NCI-H748 treated with DMSO at 0.1 percent for 48 hours (cell line): ENCODE results near the gene GRID1.

Source experiments
- DNase-seq: peaks from one replicate; lab custom pipeline; 2025; lab: John Stamatoyannopoulos, UW

GRID1 gene

GRCh38 chr10:86354761-86355540, 11.6 kb downstream of the GRID1 start:
- no peak for DNase-seq

GRCh38 chr10:86353506-86354485, 12.8 kb downstream of the GRID1 start:
- DNase-seq = no peak

- DNase-seq = no peak
These were observed 15.7 kb downstream of the GRID1 start for GRCh38 chr10:86350897-86351296.

DNA sequence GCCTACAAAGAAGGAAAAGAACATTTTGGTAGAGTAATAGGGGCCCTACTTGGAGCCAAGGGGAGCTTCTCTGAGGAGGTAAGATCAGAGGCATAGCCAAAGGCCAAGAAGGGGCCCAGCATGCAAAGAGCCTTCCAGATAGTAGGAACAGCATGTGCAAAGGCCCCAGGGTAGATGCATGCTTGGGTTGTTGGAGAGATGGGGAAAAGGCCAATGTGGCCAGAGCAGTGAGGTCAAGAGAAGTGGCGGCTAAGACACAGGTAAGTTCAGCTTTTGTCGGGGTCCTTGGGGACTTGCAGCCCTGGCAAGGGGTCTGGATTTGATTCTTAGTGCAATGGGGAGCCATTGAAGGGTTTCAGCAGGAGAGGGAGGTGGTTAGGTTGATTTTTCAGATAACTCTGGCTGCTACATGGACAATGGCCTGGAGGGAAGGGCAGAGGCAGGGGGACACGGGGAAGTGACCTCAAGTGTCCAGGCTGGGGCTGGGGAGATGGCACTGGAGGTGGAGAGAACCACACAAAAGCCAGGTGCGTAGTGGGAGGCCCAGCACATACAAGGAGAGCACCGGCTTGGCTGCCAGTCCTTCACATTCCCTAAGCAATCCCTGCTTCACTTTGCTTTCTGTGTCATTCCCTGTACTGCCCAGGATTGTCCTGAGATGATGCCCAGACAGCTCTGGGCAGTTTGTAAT, 16.5 kb downstream of the GRID1 start:
- DNase-seq = no peak

DNA sequence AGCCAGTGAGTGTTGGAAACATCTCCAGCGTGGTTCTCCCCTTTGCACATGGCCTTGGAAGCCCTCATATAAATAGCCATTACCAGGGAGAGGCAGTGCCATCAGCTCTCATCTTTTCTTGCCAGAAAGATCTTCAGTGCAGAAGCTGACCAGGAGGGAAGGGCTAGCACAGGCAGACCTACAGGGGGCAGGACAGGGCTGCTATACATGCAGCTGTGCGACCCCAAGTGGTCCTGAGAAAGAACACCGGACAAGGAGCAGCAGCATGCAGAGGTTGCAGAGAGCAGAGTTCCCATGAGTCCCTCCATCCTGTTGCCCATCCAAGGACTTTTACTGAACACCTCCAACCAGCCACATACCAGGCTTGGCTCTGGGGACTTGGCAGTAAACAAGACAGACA, 17.1 kb downstream of the GRID1 start:
- peak; percentile 39 for DNase-seq

- DNase-seq = no peak
These were observed 18.0 kb downstream of the GRID1 start for GRCh38 chr10:86348321-86349210.

GRCh38 chr10:86347856-86348255, 18.7 kb downstream of the GRID1 start:
- no peak for DNase-seq

DNA sequence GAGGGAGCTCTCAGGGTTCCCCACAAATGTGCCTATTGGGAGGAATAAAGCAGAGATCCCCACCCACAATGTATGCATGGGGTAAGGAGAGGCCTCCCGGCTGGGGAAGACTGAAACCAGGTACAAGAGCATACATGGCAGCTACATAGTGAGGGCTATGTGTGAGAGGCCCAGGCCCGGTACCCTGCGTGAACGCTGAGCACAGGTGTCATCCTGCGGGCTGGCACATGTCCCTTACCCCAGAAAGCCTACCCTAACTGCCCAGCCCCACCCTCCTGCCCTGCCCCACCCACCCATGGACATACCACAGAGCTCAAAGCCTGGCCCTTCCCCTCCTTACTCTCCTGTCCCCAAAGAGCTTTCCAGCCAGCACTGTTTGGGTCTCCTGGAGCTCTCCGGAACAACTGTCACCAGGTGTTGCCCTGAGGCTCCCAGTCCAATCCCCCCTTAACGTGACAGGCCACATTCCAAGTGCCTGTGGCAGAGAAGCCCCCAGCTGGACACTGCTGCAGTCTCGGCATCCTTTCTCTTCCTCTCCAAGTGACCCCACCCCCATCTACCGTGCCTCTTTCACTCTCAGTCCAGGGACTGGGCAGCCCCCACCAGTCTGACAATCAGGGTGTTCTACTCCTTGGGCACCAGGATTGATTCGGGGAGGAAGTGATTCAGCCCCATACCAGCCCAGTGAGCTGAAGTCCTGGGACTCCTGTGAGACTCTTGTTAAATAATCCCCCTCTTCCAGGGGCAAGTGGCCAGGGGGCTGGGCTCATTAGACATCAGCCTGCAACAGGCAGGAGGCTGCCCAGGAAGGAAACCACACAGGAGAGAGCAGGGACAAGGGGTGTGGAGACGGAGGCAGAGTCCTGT, 19.6 kb downstream of the GRID1 start:
- no peak for DNase-seq

GRCh38 chr10:86345859-86346798, 20.5 kb downstream of the GRID1 start:
- DNase-seq = no peak

DNA sequence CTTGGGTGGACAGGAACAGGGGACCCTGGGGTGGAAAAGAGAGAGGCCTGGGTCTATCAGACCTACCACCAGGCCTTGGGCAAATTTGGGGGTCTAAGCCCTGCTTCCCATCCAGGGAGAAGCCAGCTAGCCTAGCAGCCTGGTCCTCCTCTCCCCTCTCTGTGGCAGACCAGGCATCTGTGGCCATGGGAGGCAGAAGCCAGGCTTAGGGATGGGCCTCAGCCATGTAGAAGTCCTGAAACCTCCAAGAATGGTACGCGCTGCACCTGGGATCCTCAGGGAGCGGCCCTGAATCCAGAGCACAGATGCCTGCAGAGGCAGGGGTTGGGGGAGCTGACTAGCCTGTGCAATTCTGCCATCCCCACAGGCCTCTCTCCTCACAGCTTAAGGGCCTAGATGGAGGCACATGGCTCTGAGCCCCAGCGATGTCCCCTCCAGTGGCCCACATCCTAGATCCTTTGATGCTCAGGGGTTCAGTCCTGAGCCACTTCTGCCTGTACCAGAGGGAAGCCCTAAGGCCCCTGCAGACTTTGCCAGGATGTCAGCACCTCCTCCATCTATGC, 21.2 kb downstream of the GRID1 start:
- no peak for DNase-seq

DNA sequence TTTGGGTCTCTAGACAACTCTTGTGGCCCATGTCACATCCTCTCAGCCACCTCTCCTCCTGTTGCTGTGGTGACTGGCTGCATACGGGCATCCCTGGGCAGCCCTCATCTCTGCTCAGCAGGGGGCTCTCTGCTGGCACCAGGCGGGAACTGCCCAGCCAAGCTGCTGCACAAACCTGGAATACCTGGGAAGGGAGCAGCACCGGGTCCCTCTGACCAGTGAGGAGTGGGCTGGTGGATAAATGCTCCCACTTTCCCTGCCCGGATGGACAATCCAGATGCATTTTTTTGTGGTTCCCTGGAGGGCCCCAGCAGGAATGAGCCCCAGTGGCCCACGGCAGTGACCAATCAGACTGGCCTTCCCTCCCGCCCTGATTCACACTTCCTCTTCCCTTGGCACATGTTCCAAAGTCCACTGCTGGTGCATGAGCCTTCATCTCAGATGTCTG, 21.9 kb downstream of the GRID1 start:
- no peak for DNase-seq

- DNase-seq = no peak
These were observed 22.3 kb downstream of the GRID1 start for GRCh38 chr10:86344281-86344680.

GRCh38 chr10:86343761-86344160, 22.8 kb downstream of the GRID1 start:
- DNase-seq = no peak

GRCh38 chr10:86342111-86342863, 24.3 kb downstream of the GRID1 start:
- DNase-seq = no peak

DNA sequence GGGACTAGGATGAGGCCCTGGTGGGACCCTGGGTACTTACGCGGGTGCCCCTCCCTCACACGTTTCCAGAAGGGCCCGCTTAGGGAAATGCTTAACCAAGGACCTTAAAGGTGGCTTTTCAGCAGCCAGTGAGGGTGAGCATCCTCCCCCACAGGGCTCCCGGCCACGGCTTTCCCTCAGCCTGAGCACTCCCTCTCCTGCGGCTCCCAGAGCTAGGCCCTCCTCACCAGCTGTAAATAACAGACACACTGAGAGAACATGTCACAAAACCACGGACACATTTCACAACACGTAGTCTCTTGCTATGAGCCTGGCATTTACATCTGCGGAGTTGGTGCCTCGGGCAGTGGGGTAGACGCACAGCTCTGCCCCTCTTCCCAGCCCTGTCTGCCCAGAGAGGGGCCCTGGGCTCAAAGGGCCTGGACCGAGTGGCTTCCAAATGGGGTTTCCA, 25.2 kb downstream of the GRID1 start:
- no peak for DNase-seq

- DNase-seq = no peak
These were observed 25.7 kb downstream of the GRID1 start for GRCh38 chr10:86340991-86341260.

DNA sequence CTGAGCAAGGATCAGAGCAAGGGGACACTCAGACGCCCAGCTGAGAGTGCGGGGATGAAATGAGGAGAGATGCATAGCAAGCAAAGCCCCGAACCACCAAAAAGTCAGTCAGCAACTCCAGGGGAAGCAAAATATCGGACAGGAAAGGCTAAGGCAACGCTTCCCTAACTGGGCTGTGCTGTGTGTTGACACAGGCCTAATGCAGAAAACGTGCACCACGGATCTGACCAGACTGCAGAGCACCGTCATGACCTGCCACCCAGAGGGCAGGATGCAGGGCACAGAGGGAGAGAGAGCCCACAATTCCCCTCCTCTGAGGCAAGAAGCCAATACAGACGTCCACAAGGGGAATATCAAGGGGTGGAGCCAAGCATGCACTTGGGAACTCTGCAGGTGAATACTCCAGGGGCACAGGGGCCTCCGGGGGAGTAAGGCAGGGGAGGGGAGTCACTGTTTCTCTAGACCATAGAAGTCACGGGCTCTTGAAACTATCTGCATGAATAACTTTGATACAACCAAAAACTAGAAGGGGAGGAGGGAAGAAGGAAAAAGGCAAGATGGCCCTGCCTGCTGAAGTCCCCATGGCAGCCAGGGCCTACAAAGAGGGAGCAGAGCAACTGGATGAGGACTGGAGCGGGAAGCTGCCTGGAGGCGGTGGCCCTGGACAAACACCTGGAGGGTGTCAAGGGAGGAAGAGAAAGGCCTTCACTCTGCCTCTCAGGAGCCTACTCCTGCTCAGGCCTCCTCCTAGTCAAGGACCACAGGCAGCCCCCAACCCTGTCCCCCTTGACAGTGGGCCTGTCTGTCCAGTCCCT, 26.2 kb downstream of the GRID1 start:
- DNase-seq = no peak
